Neural progenitor cell (in vitro differentiated cells): ENCODE results near the gene SAPCD2. TPM values are rescaled to one million over a fixed set of nuclear protein-coding genes. Genes with fewer than 3 reads are reported as not detected.

Experiments used
- DNase-seq: peaks from one replicate; pipeline ENCODE4 v3.0.0-alpha.2; 2016; ENCODE audit warnings: low spot score
- H2AFZ ChIP-seq: fragments of 200-600 bp; sonication (generic); replicated peaks from 2 replicates; pipeline ENCODE4 v1.6.1; 2016; ENCODE audit warnings: antibody characterized with exemption
- H3F3A ChIP-seq: fragments of 200-600 bp; sonication (generic); 2 replicates; pipeline ENCODE4 v1.6.1; 2016; ENCODE audit warnings: antibody characterized with exemption, low read depth
- H3K27ac ChIP-seq: fragments of 200-600 bp; sonication (generic); 2 replicates; pipeline ENCODE4 v1.5.1; 2016; ENCODE audit warnings: mild to moderate bottlenecking
- H3K27me3 ChIP-seq: fragments of 200-600 bp; sonication (generic); 2 replicates; pipeline ENCODE4 v1.6.1; 2016; ENCODE audit warnings: mild to moderate bottlenecking, moderate library complexity
- H3K36me3 ChIP-seq: fragments of 200-600 bp; sonication (generic); 2 replicates; pipeline ENCODE4 v1.5.1; 2016
- H3K4me1 ChIP-seq: fragments of 200-600 bp; sonication (generic); 2 replicates; pipeline ENCODE4 v1.6.1; 2016; ENCODE audit warnings: mixed run types
- H3K4me2 ChIP-seq: fragments of 200-600 bp; sonication (generic); 2 replicates; pipeline ENCODE4 v1.6.1; 2016
- H3K4me3 ChIP-seq: fragments of 200-600 bp; sonication (generic); 2 replicates; pipeline ENCODE4 v1.5.1; 2016
- H3K79me2 ChIP-seq: fragments of 200-600 bp; sonication (generic); 2 replicates; pipeline ENCODE4 v1.6.1; 2016; ENCODE audit warnings: low read depth
- H3K9ac ChIP-seq: fragments of 200-600 bp; sonication (generic); 2 replicates; pipeline ENCODE4 v1.6.1; 2016
- H3K9me3 ChIP-seq: fragments of 200-600 bp; sonication (generic); 2 replicates; pipeline ENCODE4 v1.5.1; 2016; ENCODE audit warnings: low read depth
- H4K20me1 ChIP-seq: fragments of 200-600 bp; sonication (generic); 2 replicates; pipeline ENCODE4 v1.6.1; 2016; ENCODE audit warnings: low read depth
- H3K27ac Mint-ChIP-seq: 3 replicates; pipeline ENCODE4 v1.8.0; 2021; ENCODE audit warnings: mixed read lengths
- H3K27me3 Mint-ChIP-seq: 2 replicates; pipeline ENCODE4 v1.8.0; 2022; ENCODE audit warnings: low read depth, mild to moderate bottlenecking, inconsistent platforms, moderate library complexity, mixed read lengths; ENCODE audit not compliant: insufficient read depth
- H3K36me3 Mint-ChIP-seq: 3 replicates; pipeline ENCODE4 v1.8.0; 2021; ENCODE audit warnings: mixed read lengths
- H3K4me1 Mint-ChIP-seq: 3 replicates; pipeline ENCODE4 v1.8.0; 2021; ENCODE audit warnings: mixed read lengths
- H3K4me3 Mint-ChIP-seq: 3 replicates; pipeline ENCODE4 v1.8.0; 2021; ENCODE audit warnings: mild to moderate bottlenecking, moderate library complexity, mixed read lengths
- H3K9me3 Mint-ChIP-seq: 3 replicates; pipeline ENCODE4 v1.8.0; 2020; ENCODE audit warnings: mixed read lengths
- CTCF ChIP-seq: fragments of 200-600 bp; sonication (generic); IDR thresholded peaks from 2 replicates; pipeline ENCODE4 v1.5.1; 2017; ENCODE audit warnings: antibody characterized with exemption, mild to moderate bottlenecking
- EZH2 ChIP-seq: fragments of 200-600 bp; sonication (generic); IDR thresholded peaks from 2 replicates; pipeline ENCODE4 v1.6.1; 2017; ENCODE audit warnings: antibody characterized with exemption, mild to moderate bottlenecking, moderate library complexity
- EZH2phosphoT487 ChIP-seq: fragments of 200-600 bp; sonication (generic); IDR thresholded peaks from 2 replicates; pipeline ENCODE4 v1.6.1; 2017; ENCODE audit warnings: antibody characterized with exemption
- total RNA-seq: library from RNA; depleted of rRNA; stranded (reverse); fragments of >200 nt; gene quantifications from 2 replicates; pipeline ENCODE4 v1.2.3, GENCODE V29; 2015; ENCODE audit warnings: low replicate concordance

The SAPCD2 gene
- total RNA-seq, 1 donor from 2014 or later, result 5.7 TPM

- DNase-seq, result no peak
- peaks cover 11% of the 10 kb centered on the region for H3K4me1 ChIP-seq
- peak overlapping the region; percentile 51 for H3K27ac Mint-ChIP-seq
- no peaks in the 10 kb centered on the region for H3K9me3 ChIP-seq
- H3K79me2 ChIP-seq, result no peaks in the 10 kb centered on the region
- no peak overlapping the region for H3K27ac ChIP-seq
- peaks cover 35% of the 10 kb centered on the region for H4K20me1 ChIP-seq
- peak overlapping the region; percentile 84 for H3K4me2 ChIP-seq
- H3K4me1 Mint-ChIP-seq, result peaks cover 10% of the 10 kb centered on the region
- H3F3A ChIP-seq, result peaks cover 22% of the 10 kb centered on the region
- H3K36me3 ChIP-seq, result no peaks in the 10 kb centered on the region
- peak overlapping the region; percentile 72 for H3K4me3 ChIP-seq
- no peak overlapping the region for H3K9ac ChIP-seq
- no peak overlapping the region for H2AFZ ChIP-seq
- no peaks in the 10 kb centered on the region for H3K9me3 Mint-ChIP-seq
- no peaks in the 10 kb centered on the region for H3K36me3 Mint-ChIP-seq
- H3K27me3 Mint-ChIP-seq, result peaks cover 31% of the 10 kb centered on the region
- TF ChIP-seq EZH2phosphoT487 (no peak), EZH2 (no peak), CTCF (no peak)
- peaks cover 57% of the 10 kb centered on the region for H3K27me3 ChIP-seq
- peak overlapping the region; percentile 84 for H3K4me3 Mint-ChIP-seq
Observed at GRCh38 chr9:137071282-137071681, 925 bp upstream of the SAPCD2 start.

- DNase-seq, result no peak
- Mint-ChIP-seq H3K27me3 (peaks cover 27% of the 10 kb centered on the region), H3K4me3 (peak overlapping the region; percentile 84), H3K27ac (peak overlapping the region; percentile 51), H3K4me1 (peaks cover 10% of the 10 kb centered on the region), H3K9me3 (no peaks in the 10 kb centered on the region), H3K36me3 (no peaks in the 10 kb centered on the region)
- peaks cover 53% of the 10 kb centered on the region for H3K27me3 ChIP-seq
- no peak overlapping the region for H3K27ac ChIP-seq
- peaks cover 22% of the 10 kb centered on the region for H3F3A ChIP-seq
- H2AFZ ChIP-seq, result peak overlapping the region; percentile 12
- peaks cover 35% of the 10 kb centered on the region for H4K20me1 ChIP-seq
- TF ChIP-seq EZH2phosphoT487 (no peak), EZH2 (no peak), CTCF (peak; percentile 12)
- no peaks in the 10 kb centered on the region for H3K36me3 ChIP-seq
- peaks cover 11% of the 10 kb centered on the region for H3K4me1 ChIP-seq
- no peaks in the 10 kb centered on the region for H3K79me2 ChIP-seq
- H3K4me3 ChIP-seq, result peak overlapping the region; percentile 72
- no peak overlapping the region for H3K9ac ChIP-seq
- peak overlapping the region; percentile 84 for H3K4me2 ChIP-seq
- no peaks in the 10 kb centered on the region for H3K9me3 ChIP-seq
Observed at GRCh38 chr9:137070906-137071275, 534 bp upstream of the SAPCD2 start.

- peak; percentile 64 for TF ChIP-seq EZH2
- TF ChIP-seq CTCF, result no peak
- H3K79me2 ChIP-seq, result no peaks in the 10 kb centered on the region
- H3K36me3 ChIP-seq, result no peaks in the 10 kb centered on the region
- Mint-ChIP-seq H3K27ac (no peak overlapping the region), H3K27me3 (peaks cover 18% of the 10 kb centered on the region), H3K4me1 (peaks cover 10% of the 10 kb centered on the region), H3K36me3 (no peaks in the 10 kb centered on the region), H3K9me3 (no peaks in the 10 kb centered on the region), H3K4me3 (peak overlapping the region; percentile 79)
- H3K9ac ChIP-seq, result no peak overlapping the region
- peaks cover 41% of the 10 kb centered on the region for H3K27me3 ChIP-seq
- peaks cover 22% of the 10 kb centered on the region for H3F3A ChIP-seq
- no peaks in the 10 kb centered on the region for H3K9me3 ChIP-seq
- H3K27ac ChIP-seq, result no peak overlapping the region
- H4K20me1 ChIP-seq, result peaks cover 37% of the 10 kb centered on the region
- DNase-seq, result peak; percentile 79
- H3K4me3 ChIP-seq, result peak overlapping the region; percentile 72
- peaks cover 11% of the 10 kb centered on the region for H3K4me1 ChIP-seq
- H3K4me2 ChIP-seq, result peak overlapping the region; percentile 98
- H2AFZ ChIP-seq, result no peak overlapping the region
Observed at GRCh38 chr9:137069508-137070091, 757 bp downstream of the SAPCD2 start.
